ENCODE measurements around the gene CPNE9. TPM values are rescaled to one million over a fixed set of nuclear protein-coding genes. Genes with fewer than 3 reads are reported as not detected.
A peak's percentile ranks its signal among the peaks of the same experiment; 100 is the strongest.

Gene CPNE9
- polyA plus RNA-seq, 1 experiment: not detected

DNA sequence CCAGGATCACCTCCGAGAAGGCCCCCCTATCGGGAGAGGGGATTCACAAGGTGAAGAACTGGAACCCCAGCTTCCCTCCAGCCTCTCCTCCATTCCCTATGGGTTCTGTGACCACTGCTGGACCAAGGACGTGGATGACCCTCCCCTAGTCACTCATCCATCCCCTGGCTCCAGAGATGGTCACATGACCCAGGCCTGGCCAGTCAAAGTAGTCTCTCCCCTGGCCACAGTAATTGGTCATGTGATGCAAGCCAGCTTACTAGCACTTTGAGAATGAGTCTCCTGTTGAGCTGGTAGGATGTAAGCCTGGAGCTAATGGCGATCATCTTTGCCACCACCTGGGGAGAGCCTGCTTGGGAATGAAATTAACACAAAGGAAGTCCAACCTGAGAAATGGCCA, 62.2 kb downstream of the CPNE9 start:
- no peaks in the 10 kb centered on the region for H3K9me3 ChIP-seq (ENCODE audit: control insufficient read depth, insufficient read depth, low read length)
- H3K27ac ChIP-seq (ENCODE audit: low read depth, low read length): no peak overlapping the region
- POLR2A ChIA-PET: interaction anchor here (1.2 kb wide), 1 partner anchor 27 kb away, joined by 3 read pairs; the partner anchor contains the start of gene ARPC4
- CTCF ChIA-PET: no interaction called here
- H3K27me3 ChIP-seq (ENCODE audit: control insufficient read depth, insufficient read depth, low read length): no peaks in the 10 kb centered on the region
- no peak for TF ChIP-seq CTCF (IDR thresholded peaks at IDR 0.05; ENCODE audit: low read depth, low read length)
- no peak overlapping the region for H3K4me3 ChIP-seq (ENCODE audit: low read depth, low read length)
- DNase-seq (ENCODE audit: low read depth, low spot score): no peak

- CTCF ChIA-PET: interaction anchor here (1.1 kb wide), 1 partner anchor 35 kb away, joined by 4 read pairs; no protein-coding TSS in a partner anchor
Measured at GRCh38 chr3:9767418-9767817, 63.8 kb downstream of the CPNE9 start.

GRCh38 chr3:9768141-9768775, 64.6 kb downstream of the CPNE9 start:
- Histone ChIP-seq H3K27ac (ENCODE audit: low read depth, low read length) (no peak overlapping the region), H3K4me3 (ENCODE audit: low read depth, low read length) (no peak overlapping the region), H3K27me3 (ENCODE audit: control insufficient read depth, insufficient read depth, low read length) (no peaks in the 10 kb centered on the region), H3K9me3 (ENCODE audit: control insufficient read depth, insufficient read depth, low read length) (no peaks in the 10 kb centered on the region)
- CTCF ChIA-PET: interaction anchor here (1.0 kb wide), 1 partner anchor 52 kb away, joined by 3 read pairs; no protein-coding TSS in a partner anchor
- no peak for DNase-seq (ENCODE audit: low read depth, low spot score)
- POLR2A ChIA-PET: interaction anchor here (1.5 kb wide), 2 partner anchors 12 to 24 kb away, joined by 5 to 7 read pairs; partner anchors contain the start of genes ARPC4 and TADA3
- no peak for TF ChIP-seq CTCF (IDR thresholded peaks at IDR 0.05; ENCODE audit: low read depth, low read length)

More at GRCh38 chr3:9767418-9767817, 63.8 kb downstream of the CPNE9 start:
- TF ChIP-seq CTCF (IDR thresholded peaks at IDR 0.05; ENCODE audit: low read depth, low read length): no peak
- Histone ChIP-seq H3K4me3 (ENCODE audit: low read depth, low read length) (no peak overlapping the region), H3K27me3 (ENCODE audit: control insufficient read depth, insufficient read depth, low read length) (no peaks in the 10 kb centered on the region), H3K27ac (ENCODE audit: low read depth, low read length) (no peak overlapping the region), H3K9me3 (ENCODE audit: control insufficient read depth, insufficient read depth, low read length) (no peaks in the 10 kb centered on the region)
- POLR2A ChIA-PET: interaction anchor here (0.6 kb wide), 1 partner anchor 348 kb away, joined by 5 read pairs; no protein-coding TSS in a partner anchor
- DNase-seq (ENCODE audit: low read depth, low spot score): no peak

DNA sequence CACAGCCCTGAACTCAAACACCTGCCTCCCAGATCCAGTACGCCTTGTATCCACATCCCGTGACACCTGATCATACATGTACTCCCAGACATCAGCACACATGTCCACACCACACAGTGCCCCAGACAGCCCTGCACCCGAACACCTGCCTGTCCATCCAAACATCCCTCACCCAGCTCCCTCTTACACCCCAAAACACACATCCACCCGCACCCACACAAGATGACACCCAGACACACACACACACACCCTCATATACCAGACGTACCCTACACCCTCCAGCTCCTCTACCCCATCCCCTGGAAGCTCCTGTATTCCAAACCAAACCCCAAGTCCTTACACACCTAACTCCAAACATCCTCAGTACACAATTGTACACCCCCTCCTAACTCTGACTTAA, 65.4 kb downstream of the CPNE9 start:
- Histone ChIP-seq H3K27me3 (ENCODE audit: control insufficient read depth, insufficient read depth, low read length) (no peaks in the 10 kb centered on the region), H3K4me3 (ENCODE audit: low read depth, low read length) (peak overlapping the region; percentile 67), H3K9me3 (ENCODE audit: control insufficient read depth, insufficient read depth, low read length) (no peaks in the 10 kb centered on the region), H3K27ac (ENCODE audit: low read depth, low read length) (no peak overlapping the region)
- POLR2A ChIA-PET: interaction anchor here (0.5 to 1.5 kb wide), 3 partner anchors 13 to 309 kb away, joined by 3 to 7 read pairs (median 5); partner anchors contain the start of genes ARPC4 and TADA3
- CTCF ChIA-PET: interaction anchor here (1.0 kb wide), 1 partner anchor 53 kb away, joined by 3 read pairs; no protein-coding TSS in a partner anchor
- no peak for DNase-seq (ENCODE audit: low read depth, low spot score)
- TF ChIP-seq CTCF (IDR thresholded peaks at IDR 0.05; ENCODE audit: low read depth, low read length): no peak
